GM12878 (cell line): ENCODE results near the gene ZNF619. TPM values are rescaled to one million over a fixed set of nuclear protein-coding genes. Genes with fewer than 3 reads are reported as not detected.

Experiments used
- ATAC-seq: fragments of 200-7000 bp; cut with Tn5 transposase; 3 replicates; pipeline ENCODE4 v1.9.1; 2020; ENCODE audit warnings: mild to moderate bottlenecking, moderate library complexity
- BruUV-seq: library from RNA; stranded (reverse); fragments of 400-500 nt; replicated peaks from 2 replicates; lab custom pipeline; 2021; lab: Mats Ljungman, UMichigan
- CTCF ChIA-PET: fragments of 300-600 bp; sonication (Branson Sonifier 250); formaldehyde crosslinking; extraction: SDS; loops from one replicate; lab custom pipeline; 2021; ENCODE audit warnings: inconsistent platforms; lab: Yijun Ruan, JAX
- POLR2A ChIA-PET: fragments of 350-600 bp; formaldehyde crosslinking; extraction: SDS; loops from one replicate; lab custom pipeline; 2021; ENCODE audit warnings: inconsistent platforms; lab: Charles Lee
- RAD21 ChIA-PET: fragments of 300-600 bp; sonication (Branson Sonifier 250); formaldehyde crosslinking; loops from one replicate; lab custom pipeline; 2023; ENCODE audit warnings: antibody characterized with exemption; ENCODE audit not compliant: unreplicated experiment; lab: Charles Lee
- SMC1A ChIA-PET: fragments of 300-600 bp; sonication (Branson Sonifier 250); formaldehyde crosslinking; loops from one replicate; lab custom pipeline; 2023; ENCODE audit not compliant: unreplicated experiment, uncharacterized antibody; lab: Charles Lee
- DNase-seq: peaks from one replicate; pipeline ENCODE4 v3.0.0-alpha.2; 2011; ENCODE audit warnings: low read depth, low spot score
- FAIRE-seq: peaks from 3 replicates; lab custom pipeline; 2011; peaks lifted over from hg19 to GRCh38; lab: Jason Lieb, UNC
- H2AFZ ChIP-seq: 2 replicates; pipeline ENCODE4 v1.6.0; 2011; ENCODE audit warnings: low read depth, low read length, control low read depth; ENCODE audit not compliant: control insufficient read depth
- H3K27ac ChIP-seq: 2 replicates; pipeline ENCODE4 v1.5.1; 2011; ENCODE audit warnings: control low read depth; ENCODE audit not compliant: control insufficient read depth, insufficient read depth
- H3K27me3 ChIP-seq, 2 experiments: replicated peaks in 1 of 2; 2 replicates each; pipeline versions ENCODE4 v1.6.0 to v1.6.1; 2011; ENCODE audit warnings: low read length in 1 of 2; ENCODE audit not compliant: control insufficient read depth in 2 of 2, insufficient read depth in 2 of 2
- H3K36me3 ChIP-seq, 2 experiments: 2 replicates each; pipeline ENCODE4 v1.5.1; 2011; ENCODE audit warnings: low read length in 1 of 2; ENCODE audit not compliant: control insufficient read depth in 2 of 2, insufficient read depth in 2 of 2
- H3K4me1 ChIP-seq: 2 replicates; pipeline ENCODE4 v1.6.1; 2011; ENCODE audit warnings: mild to moderate bottlenecking, low read length, moderate library complexity, mixed read lengths; ENCODE audit not compliant: control insufficient read depth, insufficient read depth
- H3K4me2 ChIP-seq: 2 replicates; pipeline ENCODE4 v1.6.0; 2011; ENCODE audit warnings: control low read depth; ENCODE audit not compliant: control insufficient read depth, insufficient read depth
- H3K4me3 ChIP-seq: fragments of 200-600 bp; sonication (generic); 2 replicates; pipeline ENCODE4 v1.5.1; 2016
- H3K79me2 ChIP-seq: 2 replicates; pipeline ENCODE4 v1.6.0; 2011; ENCODE audit warnings: low read length; ENCODE audit not compliant: control insufficient read depth, insufficient read depth
- H3K9ac ChIP-seq: 2 replicates; pipeline ENCODE4 v1.8.0; 2011; ENCODE audit warnings: low read length, control low read depth, mixed read lengths; ENCODE audit not compliant: control insufficient read depth, insufficient read depth
- H3K9me3 ChIP-seq: replicated peaks from 3 replicates; pipeline ENCODE4 v1.5.1; 2011; ENCODE audit warnings: mild to moderate bottlenecking, low read length; ENCODE audit not compliant: control insufficient read depth, insufficient read depth
- H4K20me1 ChIP-seq: 2 replicates; pipeline ENCODE4 v1.6.0; 2011; ENCODE audit not compliant: control insufficient read depth, insufficient read depth
- BACH1 ChIP-seq: fragments of 450-650 bp; IDR thresholded peaks from 2 replicates; pipeline ENCODE4 v1.6.1; 2017; ENCODE audit warnings: mild to moderate bottlenecking, borderline replicate concordance
- ESRRA ChIP-seq: IDR thresholded peaks from 2 replicates; pipeline ENCODE4 v1.6.1; 2012; ENCODE audit warnings: mild to moderate bottlenecking, low read length, improper control_type of control experiment
- ETV6 ChIP-seq, 2 experiments: fragments of 450-650 bp in 1 of 2; IDR thresholded peaks in 1 of 2; conservative IDR thresholded peaks in 1 of 2; 2 replicates each; pipeline ENCODE4 v1.6.1; 2014; ENCODE audit warnings: antibody characterized with exemption in 1 of 2, borderline replicate concordance in 1 of 2, low read depth in 1 of 2, mild to moderate bottlenecking in 1 of 2, moderate library complexity in 1 of 2
- EZH2 ChIP-seq: IDR thresholded peaks from 2 replicates; pipeline ENCODE4 v1.6.1; 2012; ENCODE audit warnings: low read depth, mild to moderate bottlenecking, control low read depth, inconsistent platforms, low read length, borderline replicate concordance; ENCODE audit not compliant: control insufficient read depth
- KAT2A ChIP-seq: conservative IDR thresholded peaks from 2 replicates; pipeline ENCODE4 v1.6.1; 2011; ENCODE audit warnings: low read depth, low read length; ENCODE audit not compliant: control insufficient read depth
- KLF5 ChIP-seq: fragments of 450-650 bp; IDR thresholded peaks from 2 replicates; pipeline ENCODE4 v1.6.1; 2014; ENCODE audit warnings: mild to moderate bottlenecking; ENCODE audit not compliant: partially characterized antibody
- LARP7 ChIP-seq: fragments of 450-650 bp; IDR thresholded peaks from 2 replicates; pipeline ENCODE4 v1.6.1; 2017; ENCODE audit warnings: mild to moderate bottlenecking
- MEF2A ChIP-seq: IDR thresholded peaks from 2 replicates; pipeline ENCODE4 v1.6.1; 2011; ENCODE audit warnings: low read depth, mild to moderate bottlenecking, low read length, moderate library complexity; ENCODE audit not compliant: insufficient read depth
- POLR2AphosphoS2 ChIP-seq: IDR thresholded peaks from 2 replicates; pipeline ENCODE4 v1.6.1; 2011; ENCODE audit warnings: low read depth, mild to moderate bottlenecking, low read length, improper control_type of control experiment, moderate library complexity
- SPI1 ChIP-seq: IDR thresholded peaks from 2 replicates; pipeline ENCODE4 v1.6.1; 2011; ENCODE audit warnings: low read depth, mild to moderate bottlenecking, low read length, moderate library complexity, borderline replicate concordance; ENCODE audit not compliant: insufficient read depth
- SREBF2 ChIP-seq: IDR thresholded peaks from 2 replicates; pipeline ENCODE4 v1.6.1; 2012; ENCODE audit warnings: mild to moderate bottlenecking, low read length
- ZBED1 ChIP-seq: IDR thresholded peaks from 2 replicates; pipeline ENCODE4 v1.6.1; 2016; ENCODE audit warnings: borderline replicate concordance
- ZNF274 ChIP-seq: IDR thresholded peaks from one replicate; pipeline ENCODE4 v1.8.0; 2011; ENCODE audit not compliant: insufficient read length, insufficient read depth
- WGBS: methylation state at CpG from one replicate; pipeline ENCODE4 v1.1.6; 2016; ENCODE audit warnings: low lambda C conversion rate; ENCODE audit not compliant: insufficient replicate concordance, insufficient coverage; ENCODE audit errors: missing lambda C conversion rate; 5-methylcytosine and 5-hydroxymethylcytosine counted together
- in situ Hi-C: fragments of 300-500 bp; cut with MboI; formaldehyde crosslinking; loops from 9 replicates; pipeline ENCODE4 v1.14.3; 2018; ENCODE audit warnings: mixed read lengths
- intact Hi-C: fragments of 100-400 bp; cut with micrococcal nuclease; formaldehyde crosslinking; loops from one replicate; pipeline ENCODE4 v1.14.2; 2022; ENCODE audit not compliant: unreplicated experiment
- polyA plus RNA-seq, 11 experiments: library from polyadenylated mRNA; depleted of rRNA in 4 of 11; unstranded in 6 of 11; stranded (reverse) in 5 of 11; fragments of >200 nt; fragmentation: Nextera tagmentation in 4 of 11; fragmentation: Illumina TruSeq in 1 of 11; extraction: Ambion mirVana in 4 of 11; extraction: Trizol in 1 of 11; gene quantifications; 1 replicate in 1 of 11; 2 replicates in 10 of 11; pipeline versions ENCODE4 v1.2.1 to v1.2.3, GENCODE V29; 2011 to 2016; ENCODE audit warnings: inconsistent platforms in 2 of 11, missing spikeins in 2 of 11, low read depth in 1 of 11
- total RNA-seq, 4 experiments: library from RNA; depleted of rRNA in 3 of 4; stranded (reverse); fragments of >200 nt in 3 of 4; fragmentation: Illumina TruSeq in 1 of 4; extraction: Trizol in 1 of 4; gene quantifications; 2 replicates each; pipeline versions ENCODE4 v1.2.1 to v1.2.3, GENCODE V29; 2013 to 2021
- TF ChIP-seq, protein P1 (sequence below): fragments of 450-650 bp; IDR thresholded peaks from 2 replicates; pipeline ENCODE4 v1.6.1; 2017; ENCODE audit warnings: antibody characterized with exemption, mild to moderate bottlenecking, moderate library complexity
- TF ChIP-seq, protein P2 (sequence below): fragments of 450-650 bp; formaldehyde crosslinking; IDR thresholded peaks from 2 replicates; pipeline ENCODE4 v1.5.0; 2022; ENCODE audit warnings: mild to moderate bottlenecking, missing genetic modification characterization

The ZNF619 gene
- total and polyA plus RNA-seq, 10 of the 15 experiments (the other 5 are each of a cell fraction or from before 2014, with no cell fraction given): 0.42 to 7.5 (median 3.7) TPM

DNA sequence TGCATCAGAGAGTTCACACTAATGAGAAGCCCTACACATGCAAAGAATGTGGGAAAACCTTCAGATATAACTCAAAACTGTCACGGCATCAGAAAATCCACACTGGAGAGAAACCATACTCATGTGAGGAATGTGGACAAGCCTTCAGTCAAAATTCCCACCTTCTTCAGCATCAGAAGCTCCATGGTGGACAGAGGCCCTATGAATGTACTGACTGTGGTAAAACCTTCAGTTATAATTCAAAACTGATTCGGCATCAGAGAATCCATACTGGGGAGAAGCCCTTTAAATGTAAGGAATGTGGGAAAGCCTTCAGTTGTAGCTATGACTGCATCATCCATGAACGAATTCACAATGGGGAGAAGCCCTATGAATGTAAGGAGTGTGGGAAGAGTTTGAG lies 10.2 kb downstream of the ZNF619 start (continued):
- TF ChIP-seq EZH2 (no peak), ESRRA (no peak), ETV6 (conservative IDR thresholded peaks at IDR 0.05 in 1 of 2, IDR thresholded peaks at IDR 0.05 in 1 of 2; ENCODE audit: borderline replicate concordance in 1 of 2, low read depth in 1 of 2) (no peak)

DNA sequence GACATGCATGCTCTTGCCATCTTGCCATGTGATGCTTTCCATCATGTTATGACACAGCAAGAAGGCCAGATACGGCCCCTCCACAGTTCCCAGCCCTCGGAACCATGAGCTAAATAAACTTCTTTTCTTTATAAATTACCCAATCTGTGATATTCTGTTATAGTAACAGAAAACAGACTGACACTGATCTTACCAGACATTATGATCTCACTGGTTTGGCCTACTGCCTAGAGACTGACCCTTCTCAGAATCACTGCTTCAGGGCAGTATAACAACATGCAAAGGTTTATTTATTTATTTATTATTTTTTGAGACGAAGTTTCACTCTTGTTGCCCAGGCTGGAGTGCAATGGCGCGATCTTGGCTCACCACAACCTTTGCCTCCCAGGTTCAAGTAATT lies 14.0 kb downstream of the ZNF619 start:
- ATAC-seq: no peak
- Histone ChIP-seq H3K9ac (no peak overlapping the region), H3K4me3 (no peak overlapping the region), H2AFZ (no peak overlapping the region), H3K27ac (no peak overlapping the region), H3K27me3 (no peaks in the 10 kb centered on the region), H3K9me3 (peaks cover 10% of the 10 kb centered on the region; the same call in 2 of the 3 replicates), H3K4me2 (no peak overlapping the region), H3K4me1 (no peaks in the 10 kb centered on the region), H4K20me1 (no peaks in the 10 kb centered on the region), H3K79me2 (no peaks in the 10 kb centered on the region), H3K36me3 (peaks cover 0 to 4% of the 10 kb centered on the region in 2 experiments; a peak in 2 of 4 replicates)
- FAIRE-seq: no peak
- 87% methylated on average over 5 of the region's 5 CpGs for WGBS
- intact Hi-C loops (no loop called here), in situ Hi-C loops (no loop called here)
- CTCF ChIA-PET: no interaction called here
- POLR2A ChIA-PET: no interaction called here
- BruUV-seq: no TSS peak
- RAD21 ChIA-PET: no interaction called here
- DNase-seq: no peak
- SMC1A ChIA-PET: interaction anchor here (1.0 kb wide), 1 partner anchor 12 kb away, joined by 3 read pairs; no protein-coding TSS in a partner anchor
- TF ChIP-seq BACH1 (no peak), LARP7 (no peak), KLF5 (no peak), SPI1 (no peak), ZNF274 (no peak), POLR2AphosphoS2 (no peak), SREBF2 (no peak), KAT2A (no peak), ZBED1 (no peak), MEF2A (no peak)
- TF ChIP-seq, protein P1, sequence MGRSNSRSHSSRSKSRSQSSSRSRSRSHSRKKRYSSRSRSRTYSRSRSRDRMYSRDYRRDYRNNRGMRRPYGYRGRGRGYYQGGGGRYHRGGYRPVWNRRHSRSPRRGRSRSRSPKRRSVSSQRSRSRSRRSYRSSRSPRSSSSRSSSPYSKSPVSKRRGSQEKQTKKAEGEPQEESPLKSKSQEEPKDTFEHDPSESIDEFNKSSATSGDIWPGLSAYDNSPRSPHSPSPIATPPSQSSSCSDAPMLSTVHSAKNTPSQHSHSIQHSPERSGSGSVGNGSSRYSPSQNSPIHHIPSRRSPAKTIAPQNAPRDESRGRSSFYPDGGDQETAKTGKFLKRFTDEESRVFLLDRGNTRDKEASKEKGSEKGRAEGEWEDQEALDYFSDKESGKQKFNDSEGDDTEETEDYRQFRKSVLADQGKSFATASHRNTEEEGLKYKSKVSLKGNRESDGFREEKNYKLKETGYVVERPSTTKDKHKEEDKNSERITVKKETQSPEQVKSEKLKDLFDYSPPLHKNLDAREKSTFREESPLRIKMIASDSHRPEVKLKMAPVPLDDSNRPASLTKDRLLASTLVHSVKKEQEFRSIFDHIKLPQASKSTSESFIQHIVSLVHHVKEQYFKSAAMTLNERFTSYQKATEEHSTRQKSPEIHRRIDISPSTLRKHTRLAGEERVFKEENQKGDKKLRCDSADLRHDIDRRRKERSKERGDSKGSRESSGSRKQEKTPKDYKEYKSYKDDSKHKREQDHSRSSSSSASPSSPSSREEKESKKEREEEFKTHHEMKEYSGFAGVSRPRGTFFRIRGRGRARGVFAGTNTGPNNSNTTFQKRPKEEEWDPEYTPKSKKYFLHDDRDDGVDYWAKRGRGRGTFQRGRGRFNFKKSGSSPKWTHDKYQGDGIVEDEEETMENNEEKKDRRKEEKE: no peak
- TF ChIP-seq, protein P2, sequence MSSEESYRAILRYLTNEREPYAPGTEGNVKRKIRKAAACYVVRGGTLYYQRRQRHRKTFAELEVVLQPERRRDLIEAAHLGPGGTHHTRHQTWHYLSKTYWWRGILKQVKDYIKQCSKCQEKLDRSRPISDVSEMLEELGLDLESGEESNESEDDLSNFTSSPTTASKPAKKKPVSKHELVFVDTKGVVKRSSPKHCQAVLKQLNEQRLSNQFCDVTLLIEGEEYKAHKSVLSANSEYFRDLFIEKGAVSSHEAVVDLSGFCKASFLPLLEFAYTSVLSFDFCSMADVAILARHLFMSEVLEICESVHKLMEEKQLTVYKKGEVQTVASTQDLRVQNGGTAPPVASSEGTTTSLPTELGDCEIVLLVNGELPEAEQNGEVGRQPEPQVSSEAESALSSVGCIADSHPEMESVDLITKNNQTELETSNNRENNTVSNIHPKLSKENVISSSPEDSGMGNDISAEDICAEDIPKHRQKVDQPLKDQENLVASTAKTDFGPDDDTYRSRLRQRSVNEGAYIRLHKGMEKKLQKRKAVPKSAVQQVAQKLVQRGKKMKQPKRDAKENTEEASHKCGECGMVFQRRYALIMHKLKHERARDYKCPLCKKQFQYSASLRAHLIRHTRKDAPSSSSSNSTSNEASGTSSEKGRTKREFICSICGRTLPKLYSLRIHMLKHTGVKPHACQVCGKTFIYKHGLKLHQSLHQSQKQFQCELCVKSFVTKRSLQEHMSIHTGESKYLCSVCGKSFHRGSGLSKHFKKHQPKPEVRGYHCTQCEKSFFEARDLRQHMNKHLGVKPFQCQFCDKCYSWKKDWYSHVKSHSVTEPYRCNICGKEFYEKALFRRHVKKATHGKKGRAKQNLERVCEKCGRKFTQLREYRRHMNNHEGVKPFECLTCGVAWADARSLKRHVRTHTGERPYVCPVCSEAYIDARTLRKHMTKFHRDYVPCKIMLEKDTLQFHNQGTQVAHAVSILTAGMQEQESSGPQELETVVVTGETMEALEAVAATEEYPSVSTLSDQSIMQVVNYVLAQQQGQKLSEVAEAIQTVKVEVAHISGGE (CRISPR knock-in tag): no peak
